ENCODE measurements around the gene TSHR.

TSHR gene

GRCh38 chr14:80959496-80959895 lies 4.1 kb downstream of the TSHR start:
- Histone ChIP-seq H3K27ac (replicated peaks) (no peak overlapping the region), H3K4me3 (replicated peaks; ENCODE audit: insufficient read depth, low read length) (no peak overlapping the region), H3K27me3 (ENCODE audit: insufficient read depth, poor library complexity, severe bottlenecking) (no peaks in the 10 kb centered on the region)
- DNase-seq (ENCODE audit: low read depth in 1 of 2, low spot score in 1 of 2): no peak
- no peak for TF ChIP-seq GABPA (IDR thresholded peaks at IDR 0.05; ENCODE audit: low read depth)
- no peak for TF ChIP-seq SPI1 (IDR thresholded peaks at IDR 0.05; ENCODE audit: borderline replicate concordance, low read depth)
- TF ChIP-seq CTCF (IDR thresholded peaks at IDR 0.05; ENCODE audit: insufficient read depth, low read length): no peak
- no peak for TF ChIP-seq POLR2AphosphoS5 (IDR thresholded peaks at IDR 0.05; ENCODE audit: low read depth)
- no peak for TF ChIP-seq REST (IDR thresholded peaks at IDR 0.05; ENCODE audit: insufficient replicate concordance, low read depth)

GRCh38 chr14:80965037-80965436 lies 9.6 kb downstream of the TSHR start:
- no peak for DNase-seq (ENCODE audit: low read depth in 1 of 2, low spot score in 1 of 2)
- no peak for TF ChIP-seq CTCF (IDR thresholded peaks at IDR 0.05; ENCODE audit: insufficient read depth, low read length)
- no peak for TF ChIP-seq POLR2AphosphoS5 (IDR thresholded peaks at IDR 0.05; ENCODE audit: low read depth)
- TF ChIP-seq SPI1 (IDR thresholded peaks at IDR 0.05; ENCODE audit: borderline replicate concordance, low read depth): no peak
- no peak for TF ChIP-seq GABPA (IDR thresholded peaks at IDR 0.05; ENCODE audit: low read depth)
- TF ChIP-seq REST (IDR thresholded peaks at IDR 0.05; ENCODE audit: insufficient replicate concordance, low read depth): no peak
- Histone ChIP-seq H3K27me3 (ENCODE audit: insufficient read depth, poor library complexity, severe bottlenecking) (no peaks in the 10 kb centered on the region), H3K27ac (replicated peaks) (no peak overlapping the region), H3K4me3 (replicated peaks; ENCODE audit: insufficient read depth, low read length) (no peak overlapping the region)

GRCh38 chr14:80973931-80974641 lies 18.7 kb downstream of the TSHR start:
- no peak for TF ChIP-seq CTCF (IDR thresholded peaks at IDR 0.05; ENCODE audit: insufficient read depth, low read length)
- no peaks in the 10 kb centered on the region for H3K27me3 ChIP-seq (ENCODE audit: insufficient read depth, poor library complexity, severe bottlenecking)
- H3K4me3 ChIP-seq (replicated peaks; ENCODE audit: insufficient read depth, low read length): no peak overlapping the region
- DNase-seq (ENCODE audit: low read depth in 1 of 2, low spot score in 1 of 2): no peak
- H3K27ac ChIP-seq (replicated peaks): no peak overlapping the region

GRCh38 chr14:80974679-80975078 lies 19.3 kb downstream of the TSHR start:
- no peak for DNase-seq (ENCODE audit: low read depth in 1 of 2, low spot score in 1 of 2)
- H3K4me3 ChIP-seq (replicated peaks; ENCODE audit: insufficient read depth, low read length): no peak overlapping the region
- H3K27ac ChIP-seq (replicated peaks): no peak overlapping the region
- TF ChIP-seq POLR2AphosphoS5 (IDR thresholded peaks at IDR 0.05; ENCODE audit: low read depth) (no peak), REST (IDR thresholded peaks at IDR 0.05; ENCODE audit: insufficient replicate concordance, low read depth) (no peak), GABPA (IDR thresholded peaks at IDR 0.05; ENCODE audit: low read depth) (no peak), SPI1 (IDR thresholded peaks at IDR 0.05; ENCODE audit: borderline replicate concordance, low read depth) (no peak), CTCF (IDR thresholded peaks at IDR 0.05; ENCODE audit: insufficient read depth, low read length) (no peak)
- no peaks in the 10 kb centered on the region for H3K27me3 ChIP-seq (ENCODE audit: insufficient read depth, poor library complexity, severe bottlenecking)

Measured in HL-60 (cell line).